HG03378 (cell line): ENCODE data around the gene PRMT5.
A peak's percentile ranks its signal among the peaks of the same experiment; 100 is the strongest.
"Not testable (repeated sequence)": the region's sequence is repeated elsewhere in the genome, so short reads cannot be mapped to it uniquely, and the experiment has no call there.

ENCODE experiments used
- ATAC-seq: cut with Tn5 transposase; IDR thresholded peaks from one replicate; pipeline ENCODE4 v1.9.1; 2021; ENCODE audit warnings: mild to moderate bottlenecking, moderate library complexity; ENCODE audit not compliant: unreplicated experiment

The PRMT5 gene

GRCh38 chr14:22935156-22935555, 6.0 kb upstream of the PRMT5 start:
- no peak for ATAC-seq

- no peak for ATAC-seq
Observed at GRCh38 chr14:22932146-22932545, 3.0 kb upstream of the PRMT5 start.

GRCh38 chr14:22929961-22930364, 787 bp upstream of the PRMT5 start:
- no peak for ATAC-seq

- no peak for ATAC-seq
Observed at GRCh38 chr14:22928237-22929103, 706 bp downstream of the PRMT5 start.

- no peak for ATAC-seq
Observed at GRCh38 chr14:22926316-22926715, 2.9 kb downstream of the PRMT5 start.

- ATAC-seq, result no peak
Observed at GRCh38 chr14:22925513-22925912, 3.7 kb downstream of the PRMT5 start.

- ATAC-seq, result no peak
Observed at GRCh38 chr14:22923746-22924145, 5.4 kb downstream of the PRMT5 start.

GRCh38 chr14:22922294-22922693, 6.9 kb downstream of the PRMT5 start:
- no peak for ATAC-seq

- no peak for ATAC-seq
Observed at GRCh38 chr14:22920697-22921096, 8.5 kb downstream of the PRMT5 start.

- peak; percentile 5 for ATAC-seq
Observed at GRCh38 chr14:22919601-22919921, 9.6 kb downstream of the PRMT5 start.

- peak; percentile 90 for ATAC-seq
Observed at GRCh38 chr14:22918804-22919600, 10.2 kb downstream of the PRMT5 start, which contains the start of gene RBM23. TSS of gene RBM23 (minus strand) at chr14:22919149.

GRCh38 chr14:22915886-22916521, 13.2 kb downstream of the PRMT5 start:
- ATAC-seq, result no peak

- ATAC-seq, result not testable (repeated sequence)
Observed at GRCh38 chr14:22914836-22915235, 14.3 kb downstream of the PRMT5 start.

- ATAC-seq, result no peak
Observed at GRCh38 chr14:22910916-22911315, 18.3 kb downstream of the PRMT5 start.

GRCh38 chr14:22908601-22909000, 20.6 kb downstream of the PRMT5 start:
- no peak for ATAC-seq

- ATAC-seq, result no peak
Observed at GRCh38 chr14:22907429-22907828, 21.7 kb downstream of the PRMT5 start.

GRCh38 chr14:22906073-22906472, 23.1 kb downstream of the PRMT5 start:
- ATAC-seq, result no peak

- ATAC-seq, result no peak
Observed at GRCh38 chr14:22905627-22906026, 23.5 kb downstream of the PRMT5 start.

GRCh38 chr14:22903742-22904087, 25.5 kb downstream of the PRMT5 start:
- ATAC-seq, result no peak

GRCh38 chr14:22901799-22902198, 27.4 kb downstream of the PRMT5 start:
- no peak for ATAC-seq

GRCh38 chr14:22900081-22900799, 28.9 kb downstream of the PRMT5 start:
- ATAC-seq, result no peak
